T-helper 2 cell (primary cell): ENCODE measurements around the gene SMIM14.
A peak's percentile ranks its signal among the peaks of the same experiment; 100 is the strongest.
"Not testable (repeated sequence)": the region's sequence is repeated elsewhere in the genome, so short reads cannot be mapped to it uniquely, and the experiment has no call there.

Experiments
- DNase-seq, 5 experiments: peaks; one replicate each; pipeline versions ENCODE4 v3.0.0 to v3.0.0-alpha.2; 2012 to 2022
- total RNA-seq, 2 donors: gene quantifications; one replicate each; lab custom pipeline; 2026; lab: John Stamatoyannopoulos, UW

Gene SMIM14
- 9.4 to 14.3 reads per million in 2 donors for total RNA-seq

- peak; percentile 73 to 94 (median 85) for DNase-seq
Observed at GRCh38 chr4:39638354-39639239, at the start of gene SMIM14. Gene SMIM14 (minus strand): TSS chr4:39638865. CDS start chr4:39605145, 33,720 bp downstream.

- DNase-seq = no peak
Observed at GRCh38 chr4:39687014-39687413, 48.3 kb upstream of the SMIM14 start.

- DNase-seq = no peak
Observed at GRCh38 chr4:39685990-39686389, 47.3 kb upstream of the SMIM14 start.

GRCh38 chr4:39682138-39682537, 43.5 kb upstream of the SMIM14 start:
- no peak for DNase-seq

- not testable (repeated sequence) for DNase-seq
Observed at GRCh38 chr4:39681003-39681402, 42.3 kb upstream of the SMIM14 start.

GRCh38 chr4:39675681-39676080, 37.0 kb upstream of the SMIM14 start:
- not testable (repeated sequence) for DNase-seq

- DNase-seq = not testable (repeated sequence)
Observed at GRCh38 chr4:39670296-39670695, 31.6 kb upstream of the SMIM14 start.

- DNase-seq = no peak
Observed at GRCh38 chr4:39668887-39669286, 30.2 kb upstream of the SMIM14 start.

GRCh38 chr4:39667706-39668105, 29.0 kb upstream of the SMIM14 start:
- DNase-seq = no peak

- no peak for DNase-seq
Observed at GRCh38 chr4:39664828-39665731, 26.4 kb upstream of the SMIM14 start.

- no peak for DNase-seq
Observed at GRCh38 chr4:39662683-39663082, 24.0 kb upstream of the SMIM14 start.

GRCh38 chr4:39660757-39661156, 22.1 kb upstream of the SMIM14 start:
- DNase-seq = no peak

- no peak for DNase-seq
Observed at GRCh38 chr4:39660045-39660444, 21.4 kb upstream of the SMIM14 start.

- DNase-seq = no peak
Observed at GRCh38 chr4:39658756-39659155, 20.1 kb upstream of the SMIM14 start.

GRCh38 chr4:39657465-39657864, 18.8 kb upstream of the SMIM14 start:
- no peak for DNase-seq

- not testable (repeated sequence) for DNase-seq
Observed at GRCh38 chr4:39656638-39657037, 18.0 kb upstream of the SMIM14 start.

- peak in 1 of 5 experiments; percentile 10 for DNase-seq
Observed at GRCh38 chr4:39655876-39656275, 17.2 kb upstream of the SMIM14 start.

- no peak for DNase-seq
Observed at GRCh38 chr4:39655211-39655610, 16.5 kb upstream of the SMIM14 start.

GRCh38 chr4:39651586-39651985, 12.9 kb upstream of the SMIM14 start:
- DNase-seq = not testable (repeated sequence)

- DNase-seq = no peak
Observed at GRCh38 chr4:39649639-39650265, 11.1 kb upstream of the SMIM14 start.

- DNase-seq = no peak
Observed at GRCh38 chr4:39648827-39649558, 10.3 kb upstream of the SMIM14 start.

- no peak for DNase-seq
Observed at GRCh38 chr4:39648213-39648612, 9.5 kb upstream of the SMIM14 start.
